Measurements from ENCODE around the gene TCF4.

DNA sequence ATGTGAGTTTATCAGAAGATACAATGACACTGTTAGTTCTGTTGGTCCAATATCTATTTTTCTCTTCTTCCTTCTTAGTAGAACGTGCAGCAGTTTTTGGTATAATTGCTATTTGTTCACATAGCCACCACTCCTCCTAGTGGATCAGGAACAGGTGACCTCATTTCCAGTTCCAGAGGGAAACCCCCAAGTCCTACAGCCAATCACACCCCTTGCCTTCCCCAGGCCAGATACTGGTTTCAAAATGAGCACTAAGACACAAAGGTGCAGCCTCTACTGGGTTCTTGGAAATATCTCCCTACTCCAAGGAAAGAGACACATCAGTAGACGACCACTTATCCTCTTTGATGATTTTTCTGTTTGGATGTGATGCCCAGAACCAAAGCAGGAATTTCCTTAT is 103.2 kb downstream of the TCF4 start:
- TF ChIP-seq EP300 (IDR thresholded peaks at IDR 0.05), result no peak
- TF ChIP-seq, protein P1, sequence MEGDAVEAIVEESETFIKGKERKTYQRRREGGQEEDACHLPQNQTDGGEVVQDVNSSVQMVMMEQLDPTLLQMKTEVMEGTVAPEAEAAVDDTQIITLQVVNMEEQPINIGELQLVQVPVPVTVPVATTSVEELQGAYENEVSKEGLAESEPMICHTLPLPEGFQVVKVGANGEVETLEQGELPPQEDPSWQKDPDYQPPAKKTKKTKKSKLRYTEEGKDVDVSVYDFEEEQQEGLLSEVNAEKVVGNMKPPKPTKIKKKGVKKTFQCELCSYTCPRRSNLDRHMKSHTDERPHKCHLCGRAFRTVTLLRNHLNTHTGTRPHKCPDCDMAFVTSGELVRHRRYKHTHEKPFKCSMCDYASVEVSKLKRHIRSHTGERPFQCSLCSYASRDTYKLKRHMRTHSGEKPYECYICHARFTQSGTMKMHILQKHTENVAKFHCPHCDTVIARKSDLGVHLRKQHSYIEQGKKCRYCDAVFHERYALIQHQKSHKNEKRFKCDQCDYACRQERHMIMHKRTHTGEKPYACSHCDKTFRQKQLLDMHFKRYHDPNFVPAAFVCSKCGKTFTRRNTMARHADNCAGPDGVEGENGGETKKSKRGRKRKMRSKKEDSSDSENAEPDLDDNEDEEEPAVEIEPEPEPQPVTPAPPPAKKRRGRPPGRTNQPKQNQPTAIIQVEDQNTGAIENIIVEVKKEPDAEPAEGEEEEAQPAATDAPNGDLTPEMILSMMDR (IDR thresholded peaks at IDR 0.05), result no peak
